SW 1271 (cell line): ENCODE data around the gene GRK5.

Source experiments
- DNase-seq, 2 experiments: peaks; one replicate each; lab custom pipeline; 2025; lab: John Stamatoyannopoulos, UW

Gene GRK5

GRCh38 chr10:119316729-119317097, 109.3 kb downstream of the GRK5 start:
- DNase-seq, result peak; percentile 31 to 57

GRCh38 chr10:119318411-119319160, 111.2 kb downstream of the GRK5 start:
- DNase-seq, result no peak

GRCh38 chr10:119319161-119319919, 112.0 kb downstream of the GRK5 start:
- DNase-seq, result no peak

GRCh38 chr10:119319920-119320258, 112.5 kb downstream of the GRK5 start:
- no peak for DNase-seq

GRCh38 chr10:119320981-119321380, 113.6 kb downstream of the GRK5 start:
- no peak for DNase-seq

GRCh38 chr10:119323085-119324016, 116.0 kb downstream of the GRK5 start:
- DNase-seq, result no peak

- DNase-seq, result no peak
Observed at GRCh38 chr10:119325131-119325530, 117.8 kb downstream of the GRK5 start.

- DNase-seq, result no peak
Observed at GRCh38 chr10:119326167-119326566, 118.8 kb downstream of the GRK5 start.

- no peak for DNase-seq
Observed at GRCh38 chr10:119327096-119327745, 119.8 kb downstream of the GRK5 start.

GRCh38 chr10:119328223-119328622, 120.9 kb downstream of the GRK5 start:
- DNase-seq, result no peak

- DNase-seq, result no peak
Observed at GRCh38 chr10:119330342-119330741, 123.0 kb downstream of the GRK5 start.

- no peak for DNase-seq
Observed at GRCh38 chr10:119331061-119331460, 123.7 kb downstream of the GRK5 start.

GRCh38 chr10:119333146-119333792, 125.9 kb downstream of the GRK5 start:
- no peak for DNase-seq

GRCh38 chr10:119335671-119336353, 128.4 kb downstream of the GRK5 start:
- no peak for DNase-seq

- no peak for DNase-seq
Observed at GRCh38 chr10:119336599-119336998, 129.2 kb downstream of the GRK5 start.

GRCh38 chr10:119337223-119337622, 129.9 kb downstream of the GRK5 start:
- no peak for DNase-seq

GRCh38 chr10:119337796-119338432, 130.5 kb downstream of the GRK5 start:
- DNase-seq, result no peak

GRCh38 chr10:119339109-119339508, 131.7 kb downstream of the GRK5 start:
- no peak for DNase-seq

GRCh38 chr10:119340893-119341458, 133.6 kb downstream of the GRK5 start:
- no peak for DNase-seq
